ENCODE data around the gene SNX11.
"Not testable (repeated sequence)": the region's sequence is repeated elsewhere in the genome, so short reads cannot be mapped to it uniquely, and the experiment has no call there.

The SNX11 gene, protein sequence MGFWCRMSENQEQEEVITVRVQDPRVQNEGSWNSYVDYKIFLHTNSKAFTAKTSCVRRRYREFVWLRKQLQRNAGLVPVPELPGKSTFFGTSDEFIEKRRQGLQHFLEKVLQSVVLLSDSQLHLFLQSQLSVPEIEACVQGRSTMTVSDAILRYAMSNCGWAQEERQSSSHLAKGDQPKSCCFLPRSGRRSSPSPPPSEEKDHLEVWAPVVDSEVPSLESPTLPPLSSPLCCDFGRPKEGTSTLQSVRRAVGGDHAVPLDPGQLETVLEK

DNA sequence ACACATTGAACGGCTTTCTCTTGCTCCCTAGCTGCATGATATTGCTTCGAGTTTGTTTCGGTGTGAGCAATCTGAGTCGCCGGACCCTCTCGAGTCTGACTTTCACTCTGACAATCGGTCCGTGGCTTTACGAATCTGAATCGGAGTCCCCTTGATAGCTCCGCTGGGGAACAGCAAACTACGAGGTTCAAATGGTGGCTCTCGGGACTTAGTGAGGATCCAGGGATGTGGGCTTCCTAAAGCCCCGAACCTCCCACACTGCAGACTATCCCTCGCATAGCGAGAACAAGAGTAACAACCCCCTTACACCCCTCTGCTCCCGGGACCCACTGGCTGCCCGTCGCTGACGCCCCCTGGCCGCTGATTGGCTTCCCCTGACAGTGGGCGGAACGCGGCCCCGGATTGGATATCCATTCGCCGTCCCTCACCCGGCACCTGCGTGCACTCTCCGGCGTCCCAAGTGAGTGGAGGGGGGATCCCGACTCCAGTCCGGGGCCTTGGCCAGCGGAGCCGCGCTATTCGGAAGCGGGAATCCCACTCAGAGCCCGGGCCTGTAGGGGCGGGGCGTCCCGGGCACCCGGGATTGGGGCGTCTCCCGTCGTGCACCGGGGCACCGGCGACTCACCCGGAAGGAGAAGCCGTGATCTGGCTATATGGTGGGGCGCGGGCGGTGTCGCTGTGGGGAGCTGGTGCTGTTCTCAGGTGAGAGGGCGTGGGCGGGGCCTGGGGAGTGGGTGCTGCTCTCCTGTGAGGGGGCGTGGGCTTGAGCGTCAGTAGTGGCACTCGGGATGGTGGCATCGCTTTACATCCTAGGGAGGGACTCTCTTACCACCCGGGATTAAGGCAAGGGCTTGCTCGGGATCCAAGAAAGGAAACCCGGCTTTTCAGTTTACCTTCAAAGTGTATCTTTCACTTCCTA lies at the start of gene SNX11:
Gene SNX11 (plus strand): TSS at position 630 of the 919 bp plus-strand sequence. CDS start 4,278 bp downstream, outside the sequence.
- DNase-seq, result peak; percentile 93

DNA sequence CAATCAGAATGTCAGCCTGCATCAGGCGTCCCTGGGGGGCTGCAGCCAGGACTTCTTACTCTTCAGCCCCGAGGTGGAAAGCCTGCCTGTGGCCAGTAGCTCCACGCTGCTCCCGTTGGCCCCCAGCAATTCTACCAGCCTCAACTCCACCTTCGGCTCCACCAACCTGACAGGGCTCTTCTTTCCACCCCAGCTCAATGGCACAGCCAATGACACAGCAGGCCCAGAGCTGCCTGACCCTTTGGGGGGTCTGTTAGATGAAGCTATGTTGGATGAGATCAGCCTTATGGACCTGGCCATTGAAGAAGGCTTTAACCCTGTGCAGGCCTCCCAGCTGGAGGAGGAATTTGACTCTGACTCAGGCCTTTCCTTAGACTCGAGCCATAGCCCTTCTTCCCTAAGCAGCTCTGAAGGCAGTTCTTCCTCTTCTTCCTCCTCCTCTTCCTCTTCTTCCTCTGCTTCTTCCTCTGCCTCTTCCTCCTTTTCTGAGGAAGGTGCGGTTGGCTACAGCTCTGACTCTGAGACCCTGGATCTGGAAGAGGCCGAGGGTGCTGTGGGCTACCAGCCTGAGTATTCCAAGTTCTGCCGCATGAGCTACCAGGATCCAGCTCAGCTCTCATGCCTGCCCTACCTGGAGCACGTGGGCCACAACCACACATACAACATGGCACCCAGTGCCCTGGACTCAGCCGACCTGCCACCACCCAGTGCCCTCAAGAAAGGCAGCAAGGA lies 49.0 kb upstream of the SNX11 start:
- DNase-seq, result no peak

DNA sequence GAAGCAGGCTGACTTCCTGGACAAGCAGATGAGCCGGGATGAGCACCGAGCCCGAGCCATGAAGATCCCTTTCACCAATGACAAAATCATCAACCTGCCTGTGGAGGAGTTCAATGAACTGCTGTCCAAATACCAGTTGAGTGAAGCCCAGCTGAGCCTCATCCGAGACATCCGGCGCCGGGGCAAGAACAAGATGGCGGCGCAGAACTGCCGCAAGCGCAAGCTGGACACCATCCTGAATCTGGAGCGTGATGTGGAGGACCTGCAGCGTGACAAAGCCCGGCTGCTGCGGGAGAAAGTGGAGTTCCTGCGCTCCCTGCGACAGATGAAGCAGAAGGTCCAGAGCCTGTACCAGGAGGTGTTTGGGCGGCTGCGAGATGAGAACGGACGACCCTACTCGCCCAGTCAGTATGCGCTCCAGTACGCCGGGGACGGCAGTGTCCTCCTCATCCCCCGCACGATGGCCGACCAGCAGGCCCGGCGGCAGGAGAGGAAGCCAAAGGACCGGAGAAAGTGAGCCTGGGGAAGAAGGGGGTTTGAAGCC lies 48.4 kb upstream of the SNX11 start:
- DNase-seq, result no peak

DNA sequence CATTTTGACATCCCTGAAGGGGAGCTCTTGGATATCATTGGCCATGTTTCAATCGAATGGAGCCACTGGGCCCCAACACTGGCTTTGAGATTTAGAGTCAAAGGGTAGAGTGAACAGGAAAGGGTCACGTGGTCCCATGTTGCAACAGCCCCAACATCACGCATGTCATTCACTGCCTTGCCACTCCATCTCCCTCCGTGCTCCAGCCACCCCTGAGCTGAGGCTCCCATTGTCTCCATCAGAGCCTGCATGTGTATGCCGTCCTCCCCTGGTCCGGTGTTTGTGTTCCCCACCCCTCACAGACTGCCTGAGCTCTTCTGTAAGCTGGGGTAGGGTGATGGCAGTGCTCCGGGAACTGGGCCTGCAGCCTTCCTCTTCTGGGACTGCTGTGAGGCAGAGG lies 47.3 kb upstream of the SNX11 start:
- DNase-seq, result no peak

DNA sequence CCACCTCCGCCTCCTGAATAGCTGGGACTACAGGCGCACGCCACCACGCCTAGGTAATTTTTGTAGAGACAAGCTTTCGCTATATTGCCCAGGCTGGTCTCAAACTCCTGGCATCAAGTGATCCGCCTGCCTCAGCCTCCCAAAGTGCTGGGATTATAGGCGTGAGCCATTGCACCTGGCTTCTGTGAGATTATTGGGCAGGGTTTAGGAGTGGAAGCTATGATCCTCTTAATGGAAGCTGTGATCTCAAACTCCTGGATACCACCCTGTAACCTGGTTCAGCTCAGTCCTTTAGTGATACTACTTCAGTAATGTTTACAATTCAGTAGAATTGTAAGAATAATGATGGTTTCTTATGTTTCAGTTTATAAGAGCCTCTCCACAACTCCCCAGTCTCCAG lies 45.3 kb upstream of the SNX11 start:
- DNase-seq, result no peak

DNA sequence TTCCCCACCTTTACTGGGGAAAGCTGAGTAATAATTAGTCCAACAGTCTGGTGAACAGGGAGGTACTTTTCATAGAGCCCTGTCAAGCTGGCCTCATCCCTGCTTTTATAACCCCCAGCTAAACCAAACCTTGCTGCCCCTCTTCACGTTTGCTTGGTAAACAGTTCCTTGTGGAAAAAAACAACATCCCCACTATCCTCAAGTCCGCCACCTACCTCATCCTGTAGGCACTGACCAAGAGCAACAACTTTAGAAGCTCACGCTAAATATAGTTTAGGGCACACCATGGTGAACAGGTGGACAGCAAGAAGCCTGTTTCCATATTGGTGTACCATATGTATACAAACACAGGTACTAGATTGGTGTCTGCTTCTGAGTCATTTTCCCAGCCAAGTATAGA lies 42.9 kb upstream of the SNX11 start:
- DNase-seq, result no peak

DNA sequence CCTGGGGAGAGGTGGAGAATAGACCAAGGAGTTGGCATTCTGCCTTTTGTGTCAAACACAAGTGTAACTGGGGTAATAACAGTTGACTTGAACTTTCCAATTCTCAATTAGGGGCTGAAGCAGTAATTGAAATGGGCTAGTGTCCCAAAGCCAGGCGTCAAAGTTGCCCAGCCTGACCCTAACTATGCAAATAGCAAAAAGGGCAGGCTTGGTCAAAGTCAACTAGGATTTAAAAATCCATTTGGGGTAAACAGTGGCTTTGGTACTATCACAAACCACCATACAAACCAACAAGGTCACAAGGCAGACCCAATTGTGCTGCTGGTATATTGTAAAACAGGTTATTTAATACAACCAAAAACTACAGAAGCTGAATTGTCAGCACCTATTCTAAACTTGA lies 41.4 kb upstream of the SNX11 start:
- DNase-seq, result no peak

DNA sequence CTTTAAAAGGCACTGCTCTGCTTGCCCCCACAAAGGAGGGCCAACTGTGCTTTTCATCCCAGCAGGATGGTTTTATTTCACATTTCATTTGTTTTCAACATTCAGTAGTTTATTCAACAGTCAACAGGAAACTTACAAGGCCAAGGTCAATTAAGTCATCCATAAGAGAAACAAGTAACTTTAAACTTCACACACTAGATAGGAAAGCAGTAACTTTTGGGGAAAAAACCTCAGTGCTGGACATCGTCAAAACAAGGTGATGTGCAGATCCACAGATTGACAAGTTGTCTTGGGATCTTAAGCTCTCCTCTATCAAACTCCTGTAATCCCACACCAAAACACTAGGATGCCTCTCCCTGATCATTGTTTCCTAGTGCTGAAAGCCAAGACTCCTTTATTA lies 40.9 kb upstream of the SNX11 start:
- no peak for DNase-seq

DNA sequence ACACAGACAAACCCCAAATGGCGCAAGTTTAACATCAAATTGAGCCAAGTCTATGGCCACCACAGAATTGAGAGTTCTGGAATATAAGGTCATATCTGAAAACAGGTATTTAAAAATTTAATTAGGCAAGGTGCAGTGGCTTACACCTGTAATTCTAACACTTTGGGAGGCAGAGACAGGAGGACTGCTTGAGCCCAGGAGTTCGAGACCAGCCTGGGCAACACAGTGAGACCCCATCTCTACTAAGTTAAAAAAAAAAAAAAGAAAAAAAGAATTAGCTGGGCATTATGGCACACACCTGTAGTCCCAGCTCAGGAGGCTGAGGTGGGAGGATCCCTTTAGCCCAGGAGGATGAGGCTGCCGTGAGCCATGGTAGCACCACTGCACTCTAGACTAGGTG lies 40.3 kb upstream of the SNX11 start:
- DNase-seq, result no peak

DNA sequence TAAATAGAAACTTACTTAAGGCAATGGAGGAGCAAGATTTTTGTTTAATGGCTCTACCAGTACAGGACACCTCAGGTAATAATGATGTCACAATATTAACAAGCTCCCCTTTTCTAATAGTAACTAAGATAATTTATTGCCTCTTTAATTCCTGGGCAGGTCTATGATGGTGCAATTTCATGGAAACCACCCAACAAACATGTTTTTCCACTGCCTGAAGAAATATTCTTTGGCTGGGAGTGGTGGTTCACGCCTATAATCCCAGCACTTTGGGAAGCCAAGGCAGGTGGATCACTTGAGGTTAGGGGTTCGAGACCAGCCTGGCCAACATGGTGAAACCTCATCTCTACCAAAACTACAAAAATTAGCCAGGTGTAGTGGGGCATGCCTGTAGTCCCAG lies 39.8 kb upstream of the SNX11 start:
- DNase-seq, result not testable (repeated sequence)

DNA sequence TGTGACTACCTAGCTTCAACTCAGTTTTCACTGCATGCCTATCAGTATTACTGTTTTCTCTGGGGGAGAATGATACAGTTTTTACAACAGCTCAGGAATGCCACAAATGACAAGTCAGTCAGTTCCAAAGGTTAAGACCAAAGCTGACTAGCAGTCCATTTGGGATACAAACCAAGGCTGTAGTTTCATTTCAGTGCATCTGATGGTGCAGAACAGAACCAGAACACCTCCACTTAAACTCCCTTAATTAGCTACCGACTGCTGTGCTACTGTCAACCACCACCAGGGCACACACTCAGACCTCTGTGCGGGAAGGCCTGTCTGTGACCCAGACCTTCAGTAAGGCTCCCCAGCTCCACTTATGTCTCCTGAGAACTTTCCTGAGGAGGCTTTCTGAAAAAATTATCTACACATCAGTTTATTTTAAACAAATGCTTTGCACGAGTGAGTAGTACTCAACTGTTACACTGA lies 39.0 kb upstream of the SNX11 start:
- no peak for DNase-seq

DNA sequence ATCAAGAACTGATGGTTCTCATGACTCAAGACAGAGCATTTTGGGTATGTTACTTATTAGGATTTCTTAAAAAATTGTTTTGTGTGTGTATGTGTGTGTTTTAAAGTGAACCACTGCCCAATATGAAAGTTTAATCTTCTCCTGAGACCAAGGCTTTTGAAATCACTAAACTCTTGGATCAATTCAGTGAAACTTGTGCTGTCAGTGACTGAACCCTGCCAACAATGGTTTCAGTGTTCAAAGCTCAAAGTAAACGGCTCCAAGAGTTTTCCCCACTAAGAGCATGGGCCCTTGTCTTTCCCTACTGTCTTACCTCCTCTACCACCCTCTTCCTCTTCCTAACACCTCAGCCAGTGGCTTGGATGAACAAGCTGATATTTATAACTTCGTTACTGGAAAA lies 37.4 kb upstream of the SNX11 start:
- no peak for DNase-seq

DNA sequence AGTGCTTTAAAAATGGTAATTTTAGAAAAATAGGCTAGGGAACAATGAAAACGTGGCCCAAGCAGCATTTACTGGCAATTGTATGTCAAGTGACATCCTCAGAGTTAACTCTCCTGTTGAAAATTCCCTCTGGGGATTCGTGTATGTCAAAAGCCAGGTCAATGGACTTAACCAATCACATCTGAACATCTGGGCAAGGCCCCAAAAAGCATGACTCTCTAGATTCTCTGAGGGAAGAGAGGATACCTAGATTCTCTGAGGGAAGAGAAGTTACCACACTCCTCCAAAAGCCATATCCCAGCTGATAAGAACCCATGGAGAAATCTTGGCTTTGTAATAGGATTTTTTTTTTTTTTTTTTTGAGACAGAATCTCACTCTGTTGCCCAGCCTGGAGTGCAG lies 35.9 kb upstream of the SNX11 start:
- no peak for DNase-seq

DNA sequence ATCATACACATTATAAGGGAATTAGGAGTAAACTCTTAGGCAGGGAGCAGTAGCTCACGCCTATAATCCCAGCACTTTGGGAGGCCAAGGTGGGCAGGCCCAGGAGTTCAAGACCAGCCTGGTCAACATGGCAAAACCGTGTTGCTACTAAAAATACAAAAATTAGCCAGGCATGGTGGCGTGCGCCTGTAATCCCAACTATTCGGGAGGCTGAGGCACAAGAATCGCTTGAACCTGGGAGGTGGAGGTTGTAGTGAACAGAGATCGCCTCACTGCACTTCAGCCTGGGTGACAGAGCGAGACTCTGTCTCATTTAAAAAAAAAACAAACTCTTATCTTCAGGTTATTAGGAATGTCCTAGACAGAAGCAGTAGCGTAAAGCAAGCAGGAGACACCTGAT lies 34.8 kb upstream of the SNX11 start:
- not testable (repeated sequence) for DNase-seq

DNA sequence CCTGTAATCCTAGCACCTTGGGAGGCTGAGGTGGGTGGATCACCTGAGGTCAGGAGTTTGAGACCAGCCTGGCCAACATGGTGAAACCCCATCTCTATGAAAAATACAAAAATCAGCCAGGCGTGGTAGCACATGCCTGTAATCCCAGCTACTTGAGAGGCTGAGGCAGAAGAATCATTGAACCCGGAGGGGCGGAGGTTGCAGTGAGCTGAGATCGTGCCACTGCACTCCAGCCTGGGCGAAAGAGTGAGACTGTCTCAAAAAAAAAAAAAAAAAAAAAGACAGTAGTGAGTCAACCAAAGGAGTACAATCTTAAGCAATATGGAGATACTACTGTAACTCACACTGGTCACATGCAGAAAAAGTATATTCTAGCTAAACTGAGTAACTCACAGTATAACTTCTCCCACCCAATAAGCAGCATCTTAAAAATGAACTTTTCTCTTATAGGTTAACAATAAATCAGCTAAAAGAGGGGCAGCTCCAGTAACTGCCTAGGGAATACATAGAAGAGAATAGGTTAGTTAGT lies 33.9 kb upstream of the SNX11 start:
- DNase-seq, result not testable (repeated sequence)

DNA sequence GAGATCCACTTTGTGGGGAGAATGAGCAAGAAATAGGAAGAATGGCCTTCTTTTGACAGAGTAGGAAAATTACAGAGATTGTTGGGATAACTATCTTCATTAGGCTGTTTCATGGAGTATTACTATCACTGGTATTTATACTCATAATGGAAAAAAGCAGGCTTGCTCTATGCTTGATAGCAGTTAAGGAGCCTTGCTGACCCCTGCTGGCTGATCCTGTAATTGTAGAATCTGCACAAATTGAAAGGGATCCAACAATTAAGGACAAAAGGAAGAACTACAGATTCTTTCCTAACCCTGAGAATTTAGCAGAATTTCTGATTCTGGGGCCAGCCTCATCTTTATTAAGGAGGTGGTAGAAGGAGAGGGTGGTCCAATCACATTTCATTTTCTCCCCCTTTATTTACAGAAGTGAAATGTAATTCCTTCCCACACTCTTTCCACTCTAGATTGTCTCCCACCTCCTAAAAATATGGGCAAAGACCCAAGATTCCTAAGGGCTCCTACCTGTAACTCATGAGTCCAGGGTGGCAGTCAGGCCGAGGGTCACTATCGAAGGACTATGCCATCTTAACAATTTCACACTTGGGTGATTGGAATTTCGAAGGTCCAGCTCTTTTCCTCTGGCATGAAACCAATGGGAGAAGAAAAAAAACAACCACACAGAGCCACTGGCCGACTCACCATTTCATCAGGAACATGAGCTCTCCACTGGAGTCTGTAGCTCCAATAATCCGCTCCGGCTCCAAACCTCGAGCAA lies 33.1 kb upstream of the SNX11 start:
- DNase-seq, result peak; percentile 66

DNA sequence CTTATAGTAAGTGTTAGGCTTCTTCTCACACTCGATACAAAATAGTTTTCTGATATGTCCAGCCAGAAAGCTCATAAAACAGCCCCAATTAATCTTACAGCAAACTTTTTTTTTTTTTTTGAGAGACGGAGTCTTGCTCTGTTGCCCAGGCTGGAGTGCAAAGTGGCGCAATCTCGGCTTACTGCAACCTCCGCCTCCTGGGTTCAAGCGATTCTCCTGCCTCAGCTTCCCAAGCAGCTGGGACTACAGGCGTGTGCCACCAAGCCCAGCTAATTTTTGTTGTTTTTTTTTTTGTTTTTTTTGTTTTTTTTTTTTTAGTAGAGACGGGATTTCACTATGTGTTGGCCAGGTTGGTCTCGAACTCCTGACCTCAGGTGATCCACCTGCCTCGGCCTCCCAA lies 30.4 kb upstream of the SNX11 start:
- DNase-seq, result not testable (repeated sequence)

DNA sequence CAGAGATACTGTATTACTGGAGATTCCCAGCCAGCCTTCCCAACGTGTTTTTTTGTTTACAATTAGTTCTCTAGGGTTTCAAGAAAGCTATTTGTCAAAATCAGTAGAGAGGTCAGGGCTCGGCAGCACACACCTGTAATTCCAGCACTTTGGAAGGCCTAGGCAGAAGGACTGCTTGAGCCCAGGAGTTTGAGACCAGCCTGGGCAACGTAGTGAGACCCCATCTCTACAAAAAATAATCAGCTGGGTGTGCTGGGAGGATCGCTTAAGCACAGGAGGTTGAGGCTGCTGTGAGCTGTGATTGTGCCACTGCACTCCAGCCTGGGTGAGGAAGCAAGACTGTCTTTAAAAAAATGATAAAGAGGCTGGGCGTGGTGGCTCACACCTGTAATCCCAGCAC lies 25.7 kb upstream of the SNX11 start:
- DNase-seq, result no peak

DNA sequence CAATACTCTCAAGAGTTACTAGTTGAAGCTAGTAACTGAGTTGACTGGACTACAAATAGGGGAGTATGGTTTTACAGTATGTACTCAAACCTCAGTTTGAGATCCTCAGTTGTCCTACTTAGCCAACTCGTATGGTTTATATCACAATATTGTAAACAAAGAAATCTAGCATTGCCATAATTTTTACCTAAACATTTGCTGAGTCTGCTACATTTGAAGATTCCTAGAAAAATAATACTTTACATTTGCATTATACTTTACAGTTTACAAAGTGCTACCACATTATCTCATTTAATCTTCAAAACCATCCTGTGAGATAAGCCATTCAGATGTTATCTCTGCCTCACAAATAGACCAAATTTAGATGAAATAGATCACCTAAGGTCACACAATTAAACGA lies 22.6 kb upstream of the SNX11 start:
- no peak for DNase-seq

DNA sequence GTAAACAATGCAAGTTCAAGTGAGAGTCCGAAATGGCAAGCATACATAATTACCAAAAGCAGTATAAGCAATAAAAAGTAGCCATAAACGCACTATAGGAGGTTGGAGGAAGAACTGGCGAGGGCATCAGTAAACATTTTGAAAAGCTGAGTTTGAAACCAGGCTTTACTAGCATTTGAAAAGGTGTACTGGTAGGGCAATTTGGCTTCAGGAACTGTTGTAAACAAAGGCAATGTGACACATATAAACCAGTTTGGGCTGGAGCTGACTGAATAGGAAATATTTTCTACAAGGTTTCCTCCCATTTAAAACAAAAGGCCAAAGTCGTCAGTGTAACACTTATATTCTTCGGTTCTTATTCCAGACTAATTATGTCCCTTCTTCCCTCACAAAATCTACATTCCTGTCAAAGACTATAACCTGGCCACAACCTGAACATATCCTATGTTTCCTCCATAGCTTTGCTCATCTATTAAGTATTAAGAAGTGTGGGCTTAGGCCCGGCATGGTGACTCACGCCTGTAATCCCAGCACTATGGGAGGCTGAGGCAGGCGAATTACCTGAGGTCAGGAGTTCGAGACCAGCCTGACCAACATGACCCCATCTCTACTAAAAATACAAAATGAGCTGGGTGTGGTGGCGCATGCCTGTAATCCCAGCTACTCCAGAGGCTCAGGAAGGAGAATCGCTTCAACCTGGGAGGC lies 14.1 kb upstream of the SNX11 start:
- DNase-seq, result no peak

DNA sequence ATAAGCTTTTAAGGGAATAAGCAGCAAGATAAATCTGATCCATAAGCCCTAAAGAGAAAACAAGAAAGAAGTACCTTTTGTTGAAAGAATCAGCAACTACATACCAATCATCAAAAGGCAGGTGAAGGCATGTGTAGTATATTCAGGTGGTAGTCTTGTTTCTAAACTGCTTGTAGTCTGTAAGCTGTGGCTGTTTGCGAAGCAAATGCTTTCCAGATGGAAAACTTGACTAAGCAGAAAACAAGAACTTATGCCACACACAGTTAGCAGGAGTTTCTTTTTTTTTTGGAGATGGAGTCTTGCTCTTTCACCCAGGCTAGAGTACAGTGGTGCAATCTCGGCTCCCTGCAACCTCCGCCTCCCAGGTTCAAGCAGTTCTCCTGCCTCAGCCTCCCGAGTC lies 12.0 kb upstream of the SNX11 start:
- no peak for DNase-seq

DNA sequence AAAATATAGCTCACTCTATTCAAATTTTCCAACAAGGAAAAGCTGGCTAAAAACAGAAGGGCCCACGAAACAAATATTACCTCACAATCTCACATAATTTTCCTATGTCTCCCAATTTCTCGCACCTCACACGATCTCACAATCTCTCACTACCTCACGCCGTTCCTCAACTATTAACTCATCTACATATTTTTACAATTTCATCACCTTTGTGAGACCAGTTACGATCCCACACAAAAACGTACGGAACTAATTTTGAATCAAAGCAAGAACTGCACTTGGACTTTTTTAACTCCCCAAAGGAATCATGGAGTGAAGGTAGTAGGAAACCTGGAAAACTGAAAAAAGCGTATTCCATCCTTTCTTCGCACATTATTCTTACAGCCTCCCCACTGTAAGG lies 7.4 kb upstream of the SNX11 start:
- DNase-seq, result no peak

Data from CD4-positive, alpha-beta T cell treated with Interleukin-15 for 1 hour (primary cell).